Measurements from ENCODE around the gene SLC22A5.

- TF ChIP-seq CTCF (IDR thresholded peaks at IDR 0.05 in 2 of 3, conservative IDR thresholded peaks at IDR 0.05 in 1 of 3; ENCODE audit: insufficient read depth in 2 of 3, low read depth in 1 of 3, low read length in 3 of 3) (no peak), CCAR2 (IDR thresholded peaks at IDR 0.05; ENCODE audit: low read depth, low read length) (no peak), NBN (IDR thresholded peaks at IDR 0.05; ENCODE audit: low read depth) (no peak), GTF2E2 (tag; IDR thresholded peaks at IDR 0.05) (no peak), POLR2A (conservative IDR thresholded peaks at IDR 0.05) (no peak), EZH2 (IDR thresholded peaks at IDR 0.05; ENCODE audit: borderline replicate concordance, low read depth, low read length) (no peak), ZNF212 (CRISPR knock-in tag; IDR thresholded peaks at IDR 0.05) (no peak), RFX5 (IDR thresholded peaks at IDR 0.05; ENCODE audit: low read depth, low read length) (no peak), CREB1 (IDR thresholded peaks at IDR 0.05) (no peak), CREB1 (CRISPR knock-in tag; IDR thresholded peaks at IDR 0.05) (no peak), EGR1 (conservative IDR thresholded peaks at IDR 0.05) (no peak), ERF (CRISPR knock-in tag; IDR thresholded peaks at IDR 0.05) (no peak), U2AF1 (optimal IDR thresholded peaks at IDR 0.05; ENCODE audit: low read depth, low read length) (no peak), RBFOX2 (IDR thresholded peaks at IDR 0.05; ENCODE audit: low read depth, low read length) (no peak), GABPA (tag; conservative IDR thresholded peaks at IDR 0.05; ENCODE audit: low read depth) (no peak)
These were observed 36.8 kb downstream of the SLC22A5 start for GRCh38 chr5:132406144-132406783.
